Kidney (tissue), 14 donors: ENCODE measurements around the gene GATA3. TPM values are rescaled to one million over a fixed set of nuclear protein-coding genes. Genes with fewer than 3 reads are reported as not detected.

Source experiments
- DNase-seq, 5 donors: peaks; one replicate each; pipeline ENCODE4 v3.0.0-alpha.2; 2013 to 2020
- FAIRE-seq: peaks from 2 replicates; lab custom pipeline; 2012; peaks lifted over from hg19 to GRCh38; lab: Jason Lieb, UNC
- H3K27ac ChIP-seq, 2 donors: one replicate each; pipeline ENCODE4 v1.7.0; 2013; ENCODE audit warnings: low read depth in 2 of 2, low read length in 2 of 2, inconsistent platforms in 1 of 2
- H3K27me3 ChIP-seq: one replicate; pipeline ENCODE4 v1.7.1; 2013; ENCODE audit warnings: low read length, inconsistent platforms; ENCODE audit not compliant: control insufficient read depth, insufficient read depth
- H3K36me3 ChIP-seq, 3 donors: one replicate each; pipeline versions ENCODE4 v1.7.0 to v1.7.1; 2013; ENCODE audit warnings: low read length in 3 of 3, control low read depth in 1 of 3, inconsistent platforms in 1 of 3; ENCODE audit not compliant: insufficient read depth in 3 of 3, control insufficient read depth in 2 of 3
- H3K4me1 ChIP-seq, 3 donors: one replicate each; pipeline versions ENCODE4 v1.7.0 to v1.7.1; 2013; ENCODE audit warnings: low read length in 3 of 3, inconsistent platforms in 1 of 3, low read depth in 1 of 3; ENCODE audit not compliant: control insufficient read depth in 2 of 3, insufficient read depth in 2 of 3
- H3K4me3 ChIP-seq, 3 donors: one replicate each; pipeline versions ENCODE4 v1.7.0 to v1.8.1; 2013; ENCODE audit warnings: low read length in 3 of 3, control low read depth in 1 of 3, inconsistent platforms in 1 of 3
- H3K9ac ChIP-seq, 3 donors: one replicate each; pipeline versions ENCODE4 v1.7.0 to v1.7.1; 2013; ENCODE audit warnings: low read length in 3 of 3, control low read depth in 1 of 3, inconsistent platforms in 1 of 3
- H3K9me3 ChIP-seq, 3 donors: one replicate each; pipeline versions ENCODE4 v1.7.0 to v1.7.1; 2013; ENCODE audit warnings: low read length in 3 of 3, control low read depth in 1 of 3, inconsistent platforms in 1 of 3; ENCODE audit not compliant: control insufficient read depth in 2 of 3, insufficient read depth in 1 of 3
- intact Hi-C: fragments of 100-400 bp; cut with DNase I; formaldehyde crosslinking; loops from one replicate; pipeline ENCODE4 v1.11.1; 2022
- polyA plus RNA-seq: library from polyadenylated mRNA; stranded (reverse); fragments of 350-450 nt; fragmentation: Illumina TruSeq; extraction: RNeasy Lipid Tissue Mini Kit (QIAGEN cat#74804); gene quantifications from one replicate; pipeline ENCODE4 v1.2.3, GENCODE V29; 2014; ENCODE audit warnings: low read depth, low replicate concordance; ENCODE audit not compliant: insufficient read depth
- total RNA-seq: library from RNA; stranded (reverse); fragmentation: NEBNext Ultra II Directional; extraction: Animal tissue kit (Norgen Biotek cat#: 25700); gene quantifications from one replicate; pipeline ENCODE4 v1.2.1, GENCODE V29; 2021
- TF ChIP-seq, protein P1 (sequence below): IDR thresholded peaks from 3 replicates; pipeline ENCODE4 v1.5.1; 2012; ENCODE audit warnings: mild to moderate bottlenecking, moderate library complexity, borderline replicate concordance; ENCODE audit not compliant: insufficient read depth; ENCODE audit errors: extremely low read depth
- donor health status: control.
- donor health status: control.
- donor health status: control.
- donor health status: control.
- donor health status: control.
- donor health status: DM: yes; HTN: yes; CAD: no.
- donor health status: Normal renal cell carcinoma (clear cell type).

The GATA3 gene
- total and polyA plus RNA-seq, 2 donors from 2014 or later, result 23.5 to 45.9 TPM

DNA sequence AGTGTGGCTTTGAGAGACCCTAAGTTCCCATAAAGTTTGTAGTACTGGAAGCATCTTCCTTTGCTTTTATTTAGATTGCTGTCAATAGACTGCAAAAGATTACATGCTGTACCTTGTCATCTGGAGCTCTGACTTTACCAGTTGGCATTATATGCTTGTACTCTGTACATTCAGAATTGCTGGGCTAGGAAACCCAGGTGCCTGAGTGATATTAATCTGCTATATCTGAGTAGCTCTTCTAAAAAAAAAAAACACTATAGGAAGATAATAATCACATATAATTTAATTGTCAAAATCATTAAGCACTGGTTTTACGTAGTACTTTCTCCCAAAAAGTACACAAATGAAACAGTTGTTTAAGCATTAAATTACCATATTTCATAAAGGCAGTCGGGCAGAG, 12.3 kb downstream of the GATA3 start:
- no peak overlapping the region for H3K27ac ChIP-seq
- H3K36me3 ChIP-seq, result peaks cover 0 to 3% (median 0%) of the 10 kb centered on the region in 3 donors
- H3K9ac ChIP-seq, result no peak overlapping the region
- H3K4me1 ChIP-seq, result no peaks in the 10 kb centered on the region
- H3K4me3 ChIP-seq, result no peak overlapping the region
- intact Hi-C loops, result no loop called here
- H3K9me3 ChIP-seq, result no peaks in the 10 kb centered on the region
- DNase-seq (no peak), FAIRE-seq (no peak)
- TF ChIP-seq, protein P1, sequence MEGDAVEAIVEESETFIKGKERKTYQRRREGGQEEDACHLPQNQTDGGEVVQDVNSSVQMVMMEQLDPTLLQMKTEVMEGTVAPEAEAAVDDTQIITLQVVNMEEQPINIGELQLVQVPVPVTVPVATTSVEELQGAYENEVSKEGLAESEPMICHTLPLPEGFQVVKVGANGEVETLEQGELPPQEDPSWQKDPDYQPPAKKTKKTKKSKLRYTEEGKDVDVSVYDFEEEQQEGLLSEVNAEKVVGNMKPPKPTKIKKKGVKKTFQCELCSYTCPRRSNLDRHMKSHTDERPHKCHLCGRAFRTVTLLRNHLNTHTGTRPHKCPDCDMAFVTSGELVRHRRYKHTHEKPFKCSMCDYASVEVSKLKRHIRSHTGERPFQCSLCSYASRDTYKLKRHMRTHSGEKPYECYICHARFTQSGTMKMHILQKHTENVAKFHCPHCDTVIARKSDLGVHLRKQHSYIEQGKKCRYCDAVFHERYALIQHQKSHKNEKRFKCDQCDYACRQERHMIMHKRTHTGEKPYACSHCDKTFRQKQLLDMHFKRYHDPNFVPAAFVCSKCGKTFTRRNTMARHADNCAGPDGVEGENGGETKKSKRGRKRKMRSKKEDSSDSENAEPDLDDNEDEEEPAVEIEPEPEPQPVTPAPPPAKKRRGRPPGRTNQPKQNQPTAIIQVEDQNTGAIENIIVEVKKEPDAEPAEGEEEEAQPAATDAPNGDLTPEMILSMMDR, result no peak
- H3K27me3 ChIP-seq, result peaks cover 6% of the 10 kb centered on the region

DNA sequence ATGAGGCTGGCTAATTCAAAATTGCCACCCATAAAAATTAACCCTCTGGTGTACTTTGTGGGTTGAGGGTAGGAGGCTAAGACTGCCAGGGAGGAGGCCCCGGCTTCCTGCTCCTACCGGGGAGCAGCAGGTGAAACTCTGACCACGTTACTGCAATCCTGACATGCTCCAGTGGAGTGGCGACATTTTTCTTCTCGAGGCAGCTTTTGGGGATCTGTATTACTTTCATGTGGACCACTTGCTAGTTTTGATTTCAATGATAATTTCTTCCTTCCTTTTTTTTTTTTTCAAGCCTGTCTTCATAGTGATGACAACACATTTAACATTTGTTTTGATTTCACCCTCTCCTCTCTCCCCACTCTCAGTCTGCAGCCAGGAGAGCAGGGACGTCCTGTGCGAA, 14.6 kb downstream of the GATA3 start:
- intact Hi-C loops, result no loop called here
- no peak for FAIRE-seq
- Histone ChIP-seq H3K9ac (no peak overlapping the region), H3K4me1 (no peaks in the 10 kb centered on the region), H3K4me3 (no peak overlapping the region), H3K27me3 (peaks cover 4% of the 10 kb centered on the region), H3K27ac (no peak overlapping the region), H3K36me3 (peaks cover 0 to 4% (median 0%) of the 10 kb centered on the region in 3 donors), H3K9me3 (no peaks in the 10 kb centered on the region)
- TF ChIP-seq, protein P1, result no peak
- DNase-seq, result no peak

DNA sequence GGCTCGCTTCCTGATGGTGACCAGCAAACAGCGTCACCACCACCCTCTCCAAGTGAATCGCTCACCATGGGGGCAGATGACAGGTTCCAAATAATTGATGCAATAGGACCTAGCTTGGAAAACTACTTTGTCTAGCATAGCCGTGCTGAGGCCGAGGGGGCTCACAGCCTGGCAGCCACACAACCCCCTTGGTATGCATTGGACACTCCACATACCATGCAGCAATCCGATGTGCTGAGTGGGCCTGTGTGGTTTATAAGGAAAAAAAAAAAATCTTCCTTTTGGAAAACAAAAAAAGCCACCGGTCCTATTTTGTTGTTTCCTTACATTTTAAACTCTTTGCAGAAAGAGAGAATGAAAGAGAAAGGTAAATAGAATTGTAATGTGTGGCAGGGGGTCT, 15.1 kb downstream of the GATA3 start:
- intact Hi-C loops, result no loop called here
- TF ChIP-seq, protein P1, result no peak
- H3K4me1 ChIP-seq, result no peaks in the 10 kb centered on the region
- DNase-seq (no peak), FAIRE-seq (no peak)
- H3K4me3 ChIP-seq, result no peak overlapping the region
- H3K36me3 ChIP-seq, result peaks cover 0 to 4% (median 0%) of the 10 kb centered on the region in 3 donors
- H3K9me3 ChIP-seq, result no peaks in the 10 kb centered on the region
- no peaks in the 10 kb centered on the region for H3K27me3 ChIP-seq
- no peak overlapping the region for H3K9ac ChIP-seq
- no peak overlapping the region for H3K27ac ChIP-seq

DNA sequence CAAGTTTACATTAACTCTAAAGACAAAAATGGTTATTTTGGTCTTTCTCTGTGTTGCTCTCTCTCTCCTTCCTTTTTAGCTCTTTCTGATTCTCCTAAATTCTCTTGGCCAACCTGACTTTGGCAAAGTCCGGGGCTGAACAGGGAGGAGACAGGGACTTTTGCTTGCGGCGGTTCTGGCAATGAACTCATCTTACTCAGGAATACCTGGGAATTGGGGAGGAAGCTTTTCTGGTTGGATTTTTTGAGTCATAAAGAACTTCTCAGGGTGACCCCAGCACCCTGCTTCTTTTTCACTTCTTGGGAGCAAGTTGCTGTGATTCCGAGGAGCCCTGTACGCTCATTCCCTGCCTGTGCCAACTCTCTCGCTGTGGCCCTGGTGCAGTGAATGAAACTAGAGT, 16.0 kb downstream of the GATA3 start:
- TF ChIP-seq, protein P1, result no peak
- FAIRE-seq (no peak), DNase-seq (no peak)
- peak overlapping the region in 1 of 2 donors; percentile 40 for H3K27ac ChIP-seq
- H3K4me1 ChIP-seq, result no peaks in the 10 kb centered on the region
- H3K36me3 ChIP-seq, result peaks cover 0 to 4% (median 0%) of the 10 kb centered on the region in 3 donors
- no peaks in the 10 kb centered on the region for H3K9me3 ChIP-seq
- H3K9ac ChIP-seq, result no peak overlapping the region
- no peak overlapping the region for H3K4me3 ChIP-seq
- no peaks in the 10 kb centered on the region for H3K27me3 ChIP-seq
- intact Hi-C loops, result no loop called here
